PFSK-1 (cell line): ENCODE results near the gene MFRP.

Experiments used
- FOXP2 ChIP-seq: optimal IDR thresholded peaks from 2 replicates; pipeline ENCODE3; 2011; ENCODE audit warnings: borderline replicate concordance, control low read depth, inconsistent platforms; ENCODE audit not compliant: insufficient read depth; ENCODE audit errors: extremely low read length, extremely low read depth
- POLR2AphosphoS5 ChIP-seq: IDR thresholded peaks from 2 replicates; pipeline ENCODE4 v1.6.1; 2012; ENCODE audit warnings: low read depth, mild to moderate bottlenecking, control low read depth, low read length, moderate library complexity
- REST ChIP-seq, 2 experiments: IDR thresholded peaks; 2 replicates each; pipeline versions ENCODE4 v1.6.1 to v1.8.0; 2011 to 2012; ENCODE audit warnings: low read depth in 2 of 2, low read length in 2 of 2, control low read depth in 1 of 2, inconsistent platforms in 1 of 2, mild to moderate bottlenecking in 1 of 2, moderate library complexity in 1 of 2; ENCODE audit not compliant: insufficient read depth in 1 of 2
- SIN3A ChIP-seq: IDR thresholded peaks from 2 replicates; pipeline ENCODE4 v1.6.1; 2012; ENCODE audit warnings: mild to moderate bottlenecking, low read length, moderate library complexity, borderline replicate concordance; ENCODE audit not compliant: insufficient read depth
- TAF1 ChIP-seq: IDR thresholded peaks from 2 replicates; pipeline ENCODE4 v1.6.1; 2012; ENCODE audit warnings: low read length, control low read depth, borderline replicate concordance; ENCODE audit not compliant: insufficient read depth

MFRP gene

GRCh38 chr11:119334174-119334930 lies 12.2 kb downstream of the MFRP start, which contains the start of gene RNF26:
Gene RNF26 (plus strand): TSS chr11:119334527. CDS start chr11:119335123, 596 bp downstream.
- TF ChIP-seq TAF1 (peak; percentile 92), REST (IDR thresholded peaks at IDR 0.05; ENCODE audit: insufficient read depth in 1 of 2, low read depth in 2 of 2, low read length in 2 of 2) (0 out of 4 replicates have a peak, but pooled peaks of 1 of the 2 experiments have one; percentile 28), POLR2AphosphoS5 (peak; percentile 83), SIN3A (no peak), FOXP2 (peak; percentile 8)

GRCh38 chr11:119332111-119332765 lies 14.3 kb downstream of the MFRP start:
- TF ChIP-seq TAF1 (no peak), SIN3A (no peak), FOXP2 (no peak), REST (IDR thresholded peaks at IDR 0.05; ENCODE audit: insufficient read depth in 1 of 2, low read depth in 2 of 2, low read length in 2 of 2) (no peak), POLR2AphosphoS5 (no peak)

- TF ChIP-seq REST (IDR thresholded peaks at IDR 0.05; ENCODE audit: insufficient read depth in 1 of 2, low read depth in 2 of 2, low read length in 2 of 2) (no peak), POLR2AphosphoS5 (no peak), TAF1 (no peak), FOXP2 (no peak), SIN3A (no peak)
Measured at GRCh38 chr11:119330237-119330636, 16.3 kb downstream of the MFRP start.

GRCh38 chr11:119329320-119329719 lies 17.2 kb downstream of the MFRP start:
- no peak for TF ChIP-seq SIN3A

GRCh38 chr11:119324189-119324588 lies 22.3 kb downstream of the MFRP start:
- TF ChIP-seq SIN3A (no peak), REST (IDR thresholded peaks at IDR 0.05; ENCODE audit: insufficient read depth in 1 of 2, low read depth in 2 of 2, low read length in 2 of 2) (no peak), POLR2AphosphoS5 (no peak), FOXP2 (no peak), TAF1 (no peak)
